GM12878 (cell line): Measurements from ENCODE around the gene KIF23. TPM values are rescaled to one million over a fixed set of nuclear protein-coding genes. Genes with fewer than 3 reads are reported as not detected.

Experiments used
- ATAC-seq: fragments of 200-7000 bp; cut with Tn5 transposase; 3 replicates; pipeline ENCODE4 v1.9.1; 2020; ENCODE audit warnings: mild to moderate bottlenecking, moderate library complexity
- BruUV-seq: library from RNA; stranded (reverse); fragments of 400-500 nt; replicated peaks from 2 replicates; lab custom pipeline; 2021; lab: Mats Ljungman, UMichigan
- CTCF ChIA-PET: fragments of 300-600 bp; sonication (Branson Sonifier 250); formaldehyde crosslinking; extraction: SDS; loops from one replicate; lab custom pipeline; 2021; ENCODE audit warnings: inconsistent platforms; lab: Yijun Ruan, JAX
- POLR2A ChIA-PET: fragments of 350-600 bp; formaldehyde crosslinking; extraction: SDS; loops from one replicate; lab custom pipeline; 2021; ENCODE audit warnings: inconsistent platforms; lab: Charles Lee
- RAD21 ChIA-PET: fragments of 300-600 bp; sonication (Branson Sonifier 250); formaldehyde crosslinking; loops from one replicate; lab custom pipeline; 2023; ENCODE audit warnings: antibody characterized with exemption; ENCODE audit not compliant: unreplicated experiment; lab: Charles Lee
- SMC1A ChIA-PET: fragments of 300-600 bp; sonication (Branson Sonifier 250); formaldehyde crosslinking; loops from one replicate; lab custom pipeline; 2023; ENCODE audit not compliant: unreplicated experiment, uncharacterized antibody; lab: Charles Lee
- DNase-seq: peaks from one replicate; pipeline ENCODE4 v3.0.0-alpha.2; 2011; ENCODE audit warnings: low read depth, low spot score
- FAIRE-seq: peaks from 3 replicates; lab custom pipeline; 2011; peaks lifted over from hg19 to GRCh38; lab: Jason Lieb, UNC
- H2AFZ ChIP-seq: 2 replicates; pipeline ENCODE4 v1.6.0; 2011; ENCODE audit warnings: low read depth, low read length, control low read depth; ENCODE audit not compliant: control insufficient read depth
- H3K27ac ChIP-seq: 2 replicates; pipeline ENCODE4 v1.5.1; 2011; ENCODE audit warnings: control low read depth; ENCODE audit not compliant: control insufficient read depth, insufficient read depth
- H3K27me3 ChIP-seq, 2 experiments: replicated peaks in 1 of 2; 2 replicates each; pipeline versions ENCODE4 v1.6.0 to v1.6.1; 2011; ENCODE audit warnings: low read length in 1 of 2; ENCODE audit not compliant: control insufficient read depth in 2 of 2, insufficient read depth in 2 of 2
- H3K36me3 ChIP-seq, 2 experiments: 2 replicates each; pipeline ENCODE4 v1.5.1; 2011; ENCODE audit warnings: low read length in 1 of 2; ENCODE audit not compliant: control insufficient read depth in 2 of 2, insufficient read depth in 2 of 2
- H3K4me1 ChIP-seq: 2 replicates; pipeline ENCODE4 v1.6.1; 2011; ENCODE audit warnings: mild to moderate bottlenecking, low read length, moderate library complexity, mixed read lengths; ENCODE audit not compliant: control insufficient read depth, insufficient read depth
- H3K4me2 ChIP-seq: 2 replicates; pipeline ENCODE4 v1.6.0; 2011; ENCODE audit warnings: control low read depth; ENCODE audit not compliant: control insufficient read depth, insufficient read depth
- H3K4me3 ChIP-seq: fragments of 200-600 bp; sonication (generic); 2 replicates; pipeline ENCODE4 v1.5.1; 2016
- H3K79me2 ChIP-seq: 2 replicates; pipeline ENCODE4 v1.6.0; 2011; ENCODE audit warnings: low read length; ENCODE audit not compliant: control insufficient read depth, insufficient read depth
- H3K9ac ChIP-seq: 2 replicates; pipeline ENCODE4 v1.8.0; 2011; ENCODE audit warnings: low read length, control low read depth, mixed read lengths; ENCODE audit not compliant: control insufficient read depth, insufficient read depth
- H3K9me3 ChIP-seq: replicated peaks from 3 replicates; pipeline ENCODE4 v1.5.1; 2011; ENCODE audit warnings: mild to moderate bottlenecking, low read length; ENCODE audit not compliant: control insufficient read depth, insufficient read depth
- H4K20me1 ChIP-seq: 2 replicates; pipeline ENCODE4 v1.6.0; 2011; ENCODE audit not compliant: control insufficient read depth, insufficient read depth
- BACH1 ChIP-seq: fragments of 450-650 bp; IDR thresholded peaks from 2 replicates; pipeline ENCODE4 v1.6.1; 2017; ENCODE audit warnings: mild to moderate bottlenecking, borderline replicate concordance
- BRCA1 ChIP-seq: IDR thresholded peaks from 2 replicates; pipeline ENCODE4 v1.6.1; 2011; ENCODE audit warnings: low read depth, low read length, improper control_type of control experiment
- EED ChIP-seq: sonication (generic); IDR thresholded peaks from 2 replicates; pipeline ENCODE4 v1.6.1; 2016; ENCODE audit warnings: antibody characterized with exemption, low read depth
- KLF5 ChIP-seq: fragments of 450-650 bp; IDR thresholded peaks from 2 replicates; pipeline ENCODE4 v1.6.1; 2014; ENCODE audit warnings: mild to moderate bottlenecking; ENCODE audit not compliant: partially characterized antibody
- LARP7 ChIP-seq: fragments of 450-650 bp; IDR thresholded peaks from 2 replicates; pipeline ENCODE4 v1.6.1; 2017; ENCODE audit warnings: mild to moderate bottlenecking
- MXI1 ChIP-seq: fragments of 150-350 bp; IDR thresholded peaks from 2 replicates; pipeline ENCODE4 v1.6.1; 2011; ENCODE audit warnings: low read depth, mild to moderate bottlenecking, inconsistent platforms, low read length, improper control_type of control experiment
- NBN ChIP-seq: fragments of 450-650 bp; IDR thresholded peaks from 2 replicates; pipeline ENCODE4 v1.6.1; 2016
- POLR2AphosphoS2 ChIP-seq: IDR thresholded peaks from 2 replicates; pipeline ENCODE4 v1.6.1; 2011; ENCODE audit warnings: low read depth, mild to moderate bottlenecking, low read length, improper control_type of control experiment, moderate library complexity
- RAD21 ChIP-seq: IDR thresholded peaks from 2 replicates; pipeline ENCODE4 v1.6.1; 2011; ENCODE audit warnings: mild to moderate bottlenecking, low read depth, low read length, moderate library complexity; ENCODE audit not compliant: insufficient read depth
- WGBS: methylation state at CpG from one replicate; pipeline ENCODE4 v1.1.6; 2016; ENCODE audit warnings: low lambda C conversion rate; ENCODE audit not compliant: insufficient replicate concordance, insufficient coverage; ENCODE audit errors: missing lambda C conversion rate; 5-methylcytosine and 5-hydroxymethylcytosine counted together
- in situ Hi-C: fragments of 300-500 bp; cut with MboI; formaldehyde crosslinking; loops from 9 replicates; pipeline ENCODE4 v1.14.3; 2018; ENCODE audit warnings: mixed read lengths
- intact Hi-C: fragments of 100-400 bp; cut with micrococcal nuclease; formaldehyde crosslinking; loops from one replicate; pipeline ENCODE4 v1.14.2; 2022; ENCODE audit not compliant: unreplicated experiment
- polyA plus RNA-seq, 11 experiments: library from polyadenylated mRNA; depleted of rRNA in 4 of 11; unstranded in 6 of 11; stranded (reverse) in 5 of 11; fragments of >200 nt; fragmentation: Nextera tagmentation in 4 of 11; fragmentation: Illumina TruSeq in 1 of 11; extraction: Ambion mirVana in 4 of 11; extraction: Trizol in 1 of 11; gene quantifications; 1 replicate in 1 of 11; 2 replicates in 10 of 11; pipeline versions ENCODE4 v1.2.1 to v1.2.3, GENCODE V29; 2011 to 2016; ENCODE audit warnings: inconsistent platforms in 2 of 11, missing spikeins in 2 of 11, low read depth in 1 of 11
- total RNA-seq, 4 experiments: library from RNA; depleted of rRNA in 3 of 4; stranded (reverse); fragments of >200 nt in 3 of 4; fragmentation: Illumina TruSeq in 1 of 4; extraction: Trizol in 1 of 4; gene quantifications; 2 replicates each; pipeline versions ENCODE4 v1.2.1 to v1.2.3, GENCODE V29; 2013 to 2021
- TF ChIP-seq, protein P1 (sequence below): fragments of 450-650 bp; conservative IDR thresholded peaks from 2 replicates; pipeline ENCODE4 v1.6.1; 2017; ENCODE audit warnings: mild to moderate bottlenecking, moderate library complexity
- TF ChIP-seq, protein P2 (sequence below): fragments of 450-650 bp; IDR thresholded peaks from 2 replicates; pipeline ENCODE4 v1.6.1; 2014; ENCODE audit warnings: mild to moderate bottlenecking
- TF ChIP-seq, protein P3 (sequence below): IDR thresholded peaks from 2 replicates; pipeline ENCODE4 v1.6.1; 2012; ENCODE audit warnings: low read depth, low read length, improper control_type of control experiment
- TF ChIP-seq, protein P4 (sequence below): IDR thresholded peaks from 2 replicates; pipeline ENCODE4 v1.6.1; 2012; ENCODE audit warnings: low read depth, low read length, improper control_type of control experiment
- TF ChIP-seq, protein P5 (sequence below): fragments of 450-650 bp; IDR thresholded peaks from 2 replicates; pipeline ENCODE4 v1.6.1; 2016; ENCODE audit warnings: mild to moderate bottlenecking

The KIF23 gene
- total and polyA plus RNA-seq, 10 of the 15 experiments (the other 5 are each of a cell fraction or from before 2014, with no cell fraction given), result 28.0 to 62.5 (median 46.6) TPM

DNA sequence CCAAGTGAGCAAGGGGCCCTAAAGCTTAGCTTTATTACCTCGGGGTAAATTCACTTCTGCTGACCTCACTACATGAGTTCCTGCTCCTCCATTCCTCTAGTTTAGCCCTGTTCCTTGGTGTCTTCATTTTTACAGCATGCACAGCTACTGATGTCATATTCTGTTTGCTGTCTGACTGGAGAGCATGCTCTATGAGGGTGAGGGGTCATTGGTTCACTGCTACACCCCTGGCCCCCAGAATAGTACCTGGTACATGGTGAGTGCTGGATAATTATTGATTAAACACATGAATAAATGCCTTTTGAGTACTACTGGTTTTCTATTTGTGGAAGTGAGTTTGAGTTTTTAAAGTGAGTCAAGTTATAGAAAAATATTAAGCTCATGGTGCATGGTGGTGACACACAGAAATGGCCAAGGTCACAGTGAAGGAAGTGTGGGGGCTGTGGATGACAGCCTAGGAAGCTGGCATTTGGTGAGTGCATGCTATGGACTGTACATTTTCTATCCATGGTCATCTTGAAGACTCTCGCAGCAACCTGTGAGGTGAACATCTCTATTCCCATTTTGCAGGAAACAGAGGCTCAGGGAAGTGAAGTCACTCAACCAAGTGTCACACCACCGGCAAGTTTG is 72.4 kb downstream of the KIF23 start:
- Histone ChIP-seq H3K79me2 (no peaks in the 10 kb centered on the region), H3K9ac (no peak overlapping the region), H2AFZ (no peak overlapping the region), H3K9me3 (no peaks in the 10 kb centered on the region; the same call in 2 of the 3 replicates), H3K4me2 (no peak overlapping the region), H3K27me3 (peaks cover 0 to 2% of the 10 kb centered on the region in 2 experiments; a peak in 2 of 4 replicates), H4K20me1 (no peaks in the 10 kb centered on the region), H3K27ac (no peak overlapping the region), H3K4me3 (no peak overlapping the region), H3K4me1 (no peaks in the 10 kb centered on the region), H3K36me3 (no peaks in the 10 kb centered on the region)
- 15% methylated on average over 3 of the region's 3 CpGs for WGBS
- ChIA-PET POLR2A (no interaction called here), SMC1A (no interaction called here), RAD21 (no interaction called here), CTCF (no interaction called here)
- in situ Hi-C loops, result no loop called here
- TF ChIP-seq LARP7, result no peak
- TF ChIP-seq, protein P1, sequence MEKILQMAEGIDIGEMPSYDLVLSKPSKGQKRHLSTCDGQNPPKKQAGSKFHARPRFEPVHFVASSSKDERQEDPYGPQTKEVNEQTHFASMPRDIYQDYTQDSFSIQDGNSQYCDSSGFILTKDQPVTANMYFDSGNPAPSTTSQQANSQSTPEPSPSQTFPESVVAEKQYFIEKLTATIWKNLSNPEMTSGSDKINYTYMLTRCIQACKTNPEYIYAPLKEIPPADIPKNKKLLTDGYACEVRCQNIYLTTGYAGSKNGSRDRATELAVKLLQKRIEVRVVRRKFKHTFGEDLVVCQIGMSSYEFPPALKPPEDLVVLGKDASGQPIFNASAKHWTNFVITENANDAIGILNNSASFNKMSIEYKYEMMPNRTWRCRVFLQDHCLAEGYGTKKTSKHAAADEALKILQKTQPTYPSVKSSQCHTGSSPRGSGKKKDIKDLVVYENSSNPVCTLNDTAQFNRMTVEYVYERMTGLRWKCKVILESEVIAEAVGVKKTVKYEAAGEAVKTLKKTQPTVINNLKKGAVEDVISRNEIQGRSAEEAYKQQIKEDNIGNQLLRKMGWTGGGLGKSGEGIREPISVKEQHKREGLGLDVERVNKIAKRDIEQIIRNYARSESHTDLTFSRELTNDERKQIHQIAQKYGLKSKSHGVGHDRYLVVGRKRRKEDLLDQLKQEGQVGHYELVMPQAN, result no peak
- no peak for TF ChIP-seq RAD21
- no peak for TF ChIP-seq KLF5
- TF ChIP-seq NBN, result no peak
- TF ChIP-seq, protein P2, sequence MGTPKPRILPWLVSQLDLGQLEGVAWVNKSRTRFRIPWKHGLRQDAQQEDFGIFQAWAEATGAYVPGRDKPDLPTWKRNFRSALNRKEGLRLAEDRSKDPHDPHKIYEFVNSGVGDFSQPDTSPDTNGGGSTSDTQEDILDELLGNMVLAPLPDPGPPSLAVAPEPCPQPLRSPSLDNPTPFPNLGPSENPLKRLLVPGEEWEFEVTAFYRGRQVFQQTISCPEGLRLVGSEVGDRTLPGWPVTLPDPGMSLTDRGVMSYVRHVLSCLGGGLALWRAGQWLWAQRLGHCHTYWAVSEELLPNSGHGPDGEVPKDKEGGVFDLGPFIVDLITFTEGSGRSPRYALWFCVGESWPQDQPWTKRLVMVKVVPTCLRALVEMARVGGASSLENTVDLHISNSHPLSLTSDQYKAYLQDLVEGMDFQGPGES, result no peak
- no peak for TF ChIP-seq EED
- TF ChIP-seq, protein P3, sequence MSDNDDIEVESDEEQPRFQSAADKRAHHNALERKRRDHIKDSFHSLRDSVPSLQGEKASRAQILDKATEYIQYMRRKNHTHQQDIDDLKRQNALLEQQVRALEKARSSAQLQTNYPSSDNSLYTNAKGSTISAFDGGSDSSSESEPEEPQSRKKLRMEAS, result no peak
- no peak for TF ChIP-seq BRCA1
- TF ChIP-seq, protein P4, sequence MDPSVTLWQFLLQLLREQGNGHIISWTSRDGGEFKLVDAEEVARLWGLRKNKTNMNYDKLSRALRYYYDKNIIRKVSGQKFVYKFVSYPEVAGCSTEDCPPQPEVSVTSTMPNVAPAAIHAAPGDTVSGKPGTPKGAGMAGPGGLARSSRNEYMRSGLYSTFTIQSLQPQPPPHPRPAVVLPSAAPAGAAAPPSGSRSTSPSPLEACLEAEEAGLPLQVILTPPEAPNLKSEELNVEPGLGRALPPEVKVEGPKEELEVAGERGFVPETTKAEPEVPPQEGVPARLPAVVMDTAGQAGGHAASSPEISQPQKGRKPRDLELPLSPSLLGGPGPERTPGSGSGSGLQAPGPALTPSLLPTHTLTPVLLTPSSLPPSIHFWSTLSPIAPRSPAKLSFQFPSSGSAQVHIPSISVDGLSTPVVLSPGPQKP, result no peak
- TF ChIP-seq BACH1, result no peak
- TF ChIP-seq MXI1, result no peak
- TF ChIP-seq POLR2AphosphoS2, result no peak
- TF ChIP-seq, protein P5, sequence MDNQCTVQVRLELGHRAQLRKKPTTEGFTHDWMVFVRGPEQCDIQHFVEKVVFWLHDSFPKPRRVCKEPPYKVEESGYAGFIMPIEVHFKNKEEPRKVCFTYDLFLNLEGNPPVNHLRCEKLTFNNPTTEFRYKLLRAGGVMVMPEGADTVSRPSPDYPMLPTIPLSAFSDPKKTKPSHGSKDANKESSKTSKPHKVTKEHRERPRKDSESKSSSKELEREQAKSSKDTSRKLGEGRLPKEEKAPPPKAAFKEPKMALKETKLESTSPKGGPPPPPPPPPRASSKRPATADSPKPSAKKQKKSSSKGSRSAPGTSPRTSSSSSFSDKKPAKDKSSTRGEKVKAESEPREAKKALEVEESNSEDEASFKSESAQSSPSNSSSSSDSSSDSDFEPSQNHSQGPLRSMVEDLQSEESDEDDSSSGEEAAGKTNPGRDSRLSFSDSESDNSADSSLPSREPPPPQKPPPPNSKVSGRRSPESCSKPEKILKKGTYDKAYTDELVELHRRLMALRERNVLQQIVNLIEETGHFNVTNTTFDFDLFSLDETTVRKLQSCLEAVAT, result no peak
- no TSS peak for BruUV-seq
- no peak for DNase-seq
- ATAC-seq, result no peak
- no peak for FAIRE-seq
- intact Hi-C loops, result no loop called here
